ENCODE data around the gene FLII. TPM values are rescaled to one million over a fixed set of nuclear protein-coding genes. Genes with fewer than 3 reads are reported as not detected.
"Not testable (repeated sequence)": the region's sequence is repeated elsewhere in the genome, so short reads cannot be mapped to it uniquely, and the experiment has no call there.

The FLII gene
- total RNA-seq = 100 to 1,000 TPM; 280 to 347 TPM

- Histone ChIP-seq H3K27me3 (replicated peaks; ENCODE audit: insufficient read depth) (no peaks in the 10 kb centered on the region), H3K4me3 (peak within 1 kb of the TSS; percentile 73 to 98), H3K27ac (peak within 1 kb of the TSS; percentile 85 to 93), H3K4me1 (replicated peaks) (peaks cover 14% of the 10 kb centered on the region), H3K36me3 (peaks cover 2 to 9% of the 10 kb centered on the region in 2 donors), H3K9me3 (no peaks in the 10 kb centered on the region)
- WGBS = under 1% methylated on average over 48 of the region's 71 CpGs
- intact Hi-C loops (cut with DNase I) = loop anchor here (5.0 kb wide), 1 partner anchor 54 kb away; the partner anchor contains the start of gene TOP3A
- peak; percentile 36 for DNase-seq (ENCODE audit: low spot score)
- TF ChIP-seq CTCF (IDR thresholded peaks at IDR 0.05) = no peak
- peak; percentile 65 for TF ChIP-seq POLR2A (IDR thresholded peaks at IDR 0.05)
Observed at GRCh38 chr17:18258356-18259038, at the start of gene FLII. Gene FLII, minus strand, starts transcription at chr17:18258738. Its CDS starts 48 bp downstream, at chr17:18258690.

GRCh38 chr17:18303206-18303605 is 44.7 kb upstream of the FLII start:
- 73% methylated on average over 13 of the region's 13 CpGs for WGBS
- peaks cover 0 to 20% of the 10 kb centered on the region in 2 donors for H3K36me3 ChIP-seq
- H3K27me3 ChIP-seq (replicated peaks; ENCODE audit: insufficient read depth); H3K27ac ChIP-seq; DNase-seq (ENCODE audit: low spot score); H3K4me3 ChIP-seq; H3K4me1 ChIP-seq (replicated peaks); H3K9me3 ChIP-seq; intact Hi-C loops (cut with DNase I): not testable (repeated sequence)

GRCh38 chr17:18300725-18301480 is 42.4 kb upstream of the FLII start:
- no peak overlapping the region for H3K4me3 ChIP-seq
- no peaks in the 10 kb centered on the region for H3K27me3 ChIP-seq (replicated peaks; ENCODE audit: insufficient read depth)
- H3K9me3 ChIP-seq = no peaks in the 10 kb centered on the region
- no peak for TF ChIP-seq POLR2A (IDR thresholded peaks at IDR 0.05)
- no peak for TF ChIP-seq CTCF (IDR thresholded peaks at IDR 0.05)
- TF ChIP-seq POLR2AphosphoS5 (IDR thresholded peaks at IDR 0.05) = no peak
- no peaks in the 10 kb centered on the region for H3K4me1 ChIP-seq (replicated peaks)
- no peak overlapping the region for H3K27ac ChIP-seq
- intact Hi-C loops (cut with DNase I) = no loop called here
- 79% methylated on average over 8 of the region's 8 CpGs for WGBS
- DNase-seq (ENCODE audit: low spot score) = no peak
- peaks cover 0 to 20% of the 10 kb centered on the region in 2 donors for H3K36me3 ChIP-seq

- DNase-seq (ENCODE audit: low spot score); H3K27ac ChIP-seq; H3K9me3 ChIP-seq; H3K27me3 ChIP-seq (replicated peaks; ENCODE audit: insufficient read depth); H3K4me1 ChIP-seq (replicated peaks); intact Hi-C loops (cut with DNase I); H3K4me3 ChIP-seq: not testable (repeated sequence)
- no CpG with 5 or more reads among the region's 30 CpGs for WGBS
- peaks cover 0 to 11% of the 10 kb centered on the region in 2 donors for H3K36me3 ChIP-seq
Observed at GRCh38 chr17:18298061-18298460, 39.5 kb upstream of the FLII start.

- H3K27ac ChIP-seq = no peak overlapping the region
- intact Hi-C loops (cut with DNase I) = no loop called here
- DNase-seq (ENCODE audit: low spot score) = no peak
- no peaks in the 10 kb centered on the region for H3K9me3 ChIP-seq
- no peak overlapping the region for H3K4me3 ChIP-seq
- TF ChIP-seq POLR2A (IDR thresholded peaks at IDR 0.05) (no peak), CTCF (IDR thresholded peaks at IDR 0.05) (no peak), POLR2AphosphoS5 (IDR thresholded peaks at IDR 0.05) (no peak)
- no peaks in the 10 kb centered on the region for H3K27me3 ChIP-seq (replicated peaks; ENCODE audit: insufficient read depth)
- no peaks in the 10 kb centered on the region for H3K4me1 ChIP-seq (replicated peaks)
- peaks cover 3 to 26% of the 10 kb centered on the region in 2 donors for H3K36me3 ChIP-seq
- WGBS = 93% methylated on average over 15 of the region's 15 CpGs
Observed at GRCh38 chr17:18291718-18292540, 33.4 kb upstream of the FLII start.

Measured in prostate gland (tissue), 2 donors.